Activated T-cell treated with anti-CD3 and anti-CD28 coated beads, Interleukin-2, amount 50 U/mL, for 48 hours (primary cell): ENCODE results near the gene RORC.

Source experiments
- DNase-seq, 2 experiments: peaks; one replicate each; pipeline ENCODE4 v3.0.0-alpha.2; 2020

The RORC gene

DNA sequence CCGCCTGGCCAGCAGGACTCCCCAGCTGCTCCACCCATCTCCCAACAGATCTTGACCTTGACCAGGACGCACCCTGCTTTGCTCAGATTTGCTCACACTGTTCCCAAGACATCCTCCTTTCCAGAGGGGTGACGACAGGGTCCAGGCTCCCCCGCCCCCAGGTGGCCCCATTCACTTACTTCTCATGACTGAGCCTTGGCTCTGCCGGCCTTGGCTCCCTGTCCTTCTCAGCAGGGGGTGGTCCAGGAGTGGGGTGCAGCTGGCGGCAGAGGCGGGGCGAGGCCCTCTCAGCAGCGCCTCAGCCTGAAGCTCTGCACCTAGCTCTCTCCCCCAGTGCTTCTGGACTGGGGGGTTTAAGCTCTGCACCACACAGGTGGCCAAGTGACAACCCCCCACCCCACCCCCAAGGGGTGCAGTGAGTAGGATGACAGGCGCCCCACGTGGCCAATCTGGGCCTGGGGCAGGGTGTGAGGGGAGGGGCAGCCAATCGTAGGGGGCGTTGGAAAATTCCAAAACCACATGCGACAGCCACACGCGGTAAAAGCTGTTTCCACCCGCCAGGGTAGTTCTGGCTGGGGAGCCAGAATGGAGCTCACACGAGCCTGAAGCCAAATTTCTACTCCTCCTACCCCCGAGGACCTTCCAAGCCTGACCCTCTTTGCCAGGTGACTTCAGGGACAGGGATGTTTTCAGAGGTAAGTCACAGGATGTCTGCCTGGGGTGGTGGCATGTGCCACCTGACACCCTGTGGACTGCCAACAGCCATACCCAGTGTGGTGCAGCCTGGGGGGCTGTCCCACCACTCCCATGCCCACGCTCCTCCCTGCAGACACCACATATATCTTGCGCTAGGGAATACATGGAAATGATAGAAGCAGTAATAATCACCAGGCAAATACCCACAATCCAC, 5.6 kb downstream of the RORC start:
- peak in 1 of 2 experiments; percentile 60 for DNase-seq

- DNase-seq: no peak
These were observed 6.4 kb downstream of the RORC start for GRCh38 chr1:151825204-151825603.

DNA sequence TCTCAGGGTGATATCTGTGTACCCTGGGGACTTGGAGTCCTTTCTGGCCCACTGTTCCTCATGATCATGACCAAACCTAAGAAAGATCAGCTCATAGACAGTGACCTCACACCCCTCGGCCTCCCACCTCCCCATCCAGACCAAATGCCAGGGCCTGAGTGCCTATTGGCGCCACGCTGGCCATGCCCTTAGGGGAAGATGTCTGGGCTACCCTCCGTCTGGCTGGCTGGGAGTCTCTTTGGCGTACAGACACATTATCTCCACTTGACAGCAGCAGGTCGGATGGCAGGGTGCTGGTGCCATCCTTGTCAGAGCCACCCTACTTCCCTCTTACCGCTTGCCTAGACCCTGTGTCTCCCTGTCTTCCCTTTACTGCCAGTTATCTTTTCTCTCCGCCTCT, 8.4 kb downstream of the RORC start:
- DNase-seq: no peak

GRCh38 chr1:151822404-151822803, 9.2 kb downstream of the RORC start:
- peak; percentile 76 to 82 for DNase-seq

DNA sequence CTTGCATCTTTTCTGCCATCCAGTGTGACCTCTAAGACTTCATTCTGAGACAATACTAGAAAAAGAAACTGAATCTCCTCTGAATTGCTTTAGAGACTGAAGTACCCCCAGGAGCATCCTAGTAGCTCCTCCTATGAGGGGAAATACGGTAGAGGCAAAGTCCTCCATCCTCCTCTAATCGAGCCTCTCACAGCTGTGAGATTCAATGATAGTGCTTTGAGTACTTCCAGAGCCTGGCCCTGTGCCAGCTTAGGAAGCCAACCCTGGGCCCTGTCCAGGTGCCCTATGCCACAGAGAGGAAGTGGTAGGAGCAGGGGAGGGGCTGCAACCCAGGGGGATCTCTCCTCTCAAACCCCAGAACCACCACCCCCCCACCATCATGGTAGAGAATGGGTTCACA, 10.7 kb downstream of the RORC start:
- DNase-seq: no peak

GRCh38 chr1:151819976-151820623, 11.5 kb downstream of the RORC start:
- peak in 1 of 2 experiments; percentile 63 for DNase-seq

DNA sequence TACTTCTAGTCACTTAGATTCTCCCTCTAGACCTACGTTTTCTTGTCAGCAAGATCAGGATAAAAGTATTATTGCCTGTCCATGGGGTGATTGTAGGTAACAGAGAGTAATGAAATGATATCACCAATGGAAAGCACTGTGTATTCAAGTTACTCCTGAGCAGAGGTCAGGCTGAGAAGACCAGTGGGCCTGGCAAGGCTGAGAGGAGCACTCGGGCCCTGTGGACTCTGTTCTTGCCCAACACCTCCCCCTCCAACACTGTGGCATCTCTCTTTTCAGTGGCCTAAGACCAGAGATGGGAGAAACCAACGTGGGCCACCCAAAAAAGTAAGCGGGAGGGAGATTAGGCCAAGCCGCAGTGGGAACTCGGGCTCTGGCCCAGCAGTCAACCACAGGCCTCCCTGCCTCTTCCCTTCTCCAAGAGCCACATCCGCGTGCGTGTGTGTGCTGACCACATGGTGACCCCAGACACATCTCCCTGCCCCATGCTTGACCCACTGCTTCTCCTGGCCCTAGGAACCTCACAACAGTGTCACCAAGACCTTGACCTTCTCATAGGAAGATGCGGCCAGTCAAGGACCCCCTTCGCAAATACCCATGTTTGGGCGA, 12.3 kb downstream of the RORC start:
- no peak for DNase-seq

DNA sequence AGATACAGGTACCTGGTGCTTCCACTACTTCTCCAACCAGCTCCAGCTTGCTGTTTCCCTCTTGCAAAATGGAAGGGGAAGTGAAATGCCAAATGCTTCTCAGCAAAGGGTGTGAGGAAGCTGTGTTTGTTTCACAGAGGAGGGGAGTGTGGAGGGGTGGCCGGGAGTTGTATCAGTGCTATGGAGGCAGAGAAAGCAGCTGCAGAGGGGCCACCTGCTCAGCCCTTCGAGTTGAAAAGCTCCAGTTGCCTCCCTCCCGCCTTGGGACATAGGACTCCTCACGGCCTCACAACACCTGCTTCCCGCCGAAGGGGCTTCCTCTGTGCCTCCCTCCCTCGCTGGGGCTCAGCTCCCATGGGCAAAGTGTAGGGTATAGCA, 14.3 kb downstream of the RORC start:
- DNase-seq: no peak

DNA sequence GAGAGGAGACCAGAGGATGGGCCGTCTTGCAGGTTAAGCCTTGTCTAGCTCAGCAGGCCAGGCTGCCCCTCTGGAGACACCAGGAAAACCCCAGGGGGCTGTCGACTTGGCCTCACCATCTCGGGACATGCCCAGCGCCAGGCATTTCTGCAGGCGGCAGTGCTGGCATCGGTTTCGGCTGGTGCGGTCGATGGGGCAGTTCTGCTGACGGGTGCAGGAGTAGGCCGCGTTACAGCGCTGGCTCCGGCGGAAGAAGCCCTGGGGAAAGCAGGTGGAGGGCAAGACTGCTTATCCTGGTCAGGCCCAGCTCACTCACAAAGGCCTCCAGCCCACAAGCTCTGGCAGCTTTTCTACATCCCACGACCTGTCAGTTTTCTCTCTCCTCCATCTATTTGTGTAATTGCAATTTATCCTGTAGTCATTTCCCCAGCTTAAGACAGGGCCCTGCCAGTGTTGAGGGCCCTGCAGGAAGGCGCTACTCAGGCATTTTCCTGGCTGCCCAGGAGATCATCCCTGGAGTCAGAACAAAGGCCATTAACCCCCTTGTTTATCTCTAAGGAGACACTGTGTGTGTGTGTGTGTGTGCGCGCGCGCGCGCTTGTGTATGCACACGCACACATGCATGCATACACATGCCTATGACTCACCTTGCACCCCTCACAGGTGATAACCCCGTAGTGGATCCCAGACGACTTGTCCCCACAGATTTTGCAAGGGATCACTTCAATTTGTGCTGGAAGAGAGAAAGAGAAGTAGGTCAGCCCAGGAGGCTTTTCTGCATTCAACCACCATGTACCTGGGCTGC, 14.9 kb downstream of the RORC start:
- DNase-seq: no peak

DNA sequence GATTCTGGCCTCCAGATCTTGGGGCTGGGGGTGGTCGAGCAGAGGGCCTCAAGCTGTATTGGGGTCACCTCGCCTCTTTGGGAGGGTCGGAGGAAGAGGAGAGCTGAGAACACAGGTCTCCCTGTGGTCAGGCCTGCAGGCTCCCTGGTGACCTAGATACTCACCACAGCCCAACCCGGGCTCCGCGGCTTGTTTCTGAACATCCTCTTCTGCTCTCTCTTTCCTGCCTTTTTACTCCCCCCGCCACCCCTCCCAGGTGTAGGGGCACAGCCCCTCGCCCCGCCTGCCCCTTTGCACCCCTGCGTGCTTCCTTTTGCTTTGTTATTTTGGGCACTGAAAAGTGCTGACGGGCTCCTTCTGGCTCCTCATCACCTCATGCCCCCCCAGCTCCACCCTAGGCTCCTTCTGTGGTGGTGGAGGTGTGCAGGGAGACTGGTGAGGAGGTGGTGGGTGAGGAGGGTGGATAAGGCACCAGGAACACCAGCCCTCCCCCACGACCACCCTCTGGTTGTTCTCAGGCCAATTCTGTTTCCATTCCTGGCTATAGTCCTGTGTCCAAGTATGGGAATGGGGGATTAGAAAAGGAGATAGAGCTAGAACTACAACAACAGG, 15.8 kb downstream of the RORC start:
- DNase-seq: no peak

- no peak for DNase-seq
These were observed 16.5 kb downstream of the RORC start for GRCh38 chr1:151814971-151815545.

GRCh38 chr1:151814426-151814825, 17.2 kb downstream of the RORC start:
- no peak for DNase-seq

DNA sequence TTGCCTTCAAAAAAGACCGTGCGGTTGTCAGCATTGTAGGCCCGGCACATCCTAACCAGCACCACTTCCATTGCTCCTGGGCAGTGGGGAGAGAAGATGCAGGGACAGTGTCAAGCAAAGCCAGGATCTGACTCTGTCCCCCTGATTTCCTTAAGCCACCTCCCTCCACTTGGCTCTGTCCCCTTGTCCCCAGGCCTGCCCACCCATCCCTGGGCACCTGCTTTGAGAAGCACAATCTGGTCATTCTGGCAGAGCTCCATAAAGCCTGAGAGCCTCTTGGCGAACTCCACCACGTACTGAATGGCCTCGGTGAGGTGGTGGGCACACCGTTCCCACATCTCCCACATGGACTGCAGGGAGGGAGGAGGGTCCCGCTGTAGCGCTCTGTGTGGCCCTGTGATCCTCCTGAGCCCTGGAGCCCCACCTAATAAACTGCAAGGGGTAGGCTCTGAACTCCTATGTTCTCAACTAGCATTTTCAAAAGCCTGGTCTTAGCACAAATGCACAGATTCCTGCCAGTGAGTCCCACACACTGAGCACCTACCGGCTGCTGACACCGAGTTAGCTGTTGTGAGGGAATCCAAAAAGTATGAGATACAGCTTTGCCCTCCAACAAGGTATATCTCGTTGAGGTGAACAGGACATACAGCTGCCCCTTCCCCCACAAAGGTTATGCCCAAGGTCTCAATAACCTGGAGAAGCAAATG, 18.2 kb downstream of the RORC start:
- no peak for DNase-seq

DNA sequence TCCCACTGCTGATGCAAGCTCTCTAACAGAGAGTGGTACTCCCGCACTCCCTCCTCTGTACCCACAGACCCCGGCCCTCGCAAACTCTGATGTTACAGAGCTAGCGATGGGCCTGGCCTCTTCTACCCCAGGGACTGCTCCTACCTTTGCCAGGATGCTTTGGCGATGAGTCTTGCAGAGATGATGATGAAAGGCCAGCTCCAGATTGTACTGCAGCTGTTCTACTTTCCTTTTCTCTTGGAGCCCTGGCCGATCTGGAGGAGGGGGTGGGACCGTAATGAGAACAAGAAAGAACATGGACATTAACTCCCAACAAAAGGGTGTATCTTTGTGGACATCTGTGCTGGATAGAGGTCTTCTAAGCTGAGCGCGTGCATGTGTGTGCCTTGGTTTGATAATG, 20.4 kb downstream of the RORC start:
- DNase-seq: no peak

GRCh38 chr1:151809985-151810556, 21.5 kb downstream of the RORC start:
- no peak for DNase-seq

GRCh38 chr1:151809290-151809984, 22.2 kb downstream of the RORC start:
- DNase-seq: peak in 1 of 2 experiments; percentile 7

GRCh38 chr1:151807766-151808165, 23.8 kb downstream of the RORC start:
- DNase-seq: no peak

DNA sequence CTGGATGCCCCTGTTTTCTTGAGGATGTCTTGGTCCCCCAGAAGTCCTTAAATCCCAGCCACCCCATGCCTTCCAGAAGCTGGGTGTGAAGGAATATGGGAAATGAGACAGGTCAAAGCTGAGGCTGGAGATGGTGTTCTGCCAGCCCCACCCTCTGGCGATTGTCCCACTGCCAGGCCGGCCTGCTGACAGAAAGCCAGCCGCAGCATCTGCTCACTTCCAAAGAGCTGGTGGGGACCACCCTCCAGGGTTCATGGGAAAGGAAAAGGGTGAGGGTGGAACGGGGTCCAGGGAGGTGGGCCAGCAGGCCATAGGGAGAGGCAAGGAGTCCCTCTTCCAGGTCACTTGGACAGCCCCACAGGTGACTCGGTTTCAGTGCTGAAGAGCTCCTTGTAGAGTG, 24.5 kb downstream of the RORC start:
- no peak for DNase-seq

DNA sequence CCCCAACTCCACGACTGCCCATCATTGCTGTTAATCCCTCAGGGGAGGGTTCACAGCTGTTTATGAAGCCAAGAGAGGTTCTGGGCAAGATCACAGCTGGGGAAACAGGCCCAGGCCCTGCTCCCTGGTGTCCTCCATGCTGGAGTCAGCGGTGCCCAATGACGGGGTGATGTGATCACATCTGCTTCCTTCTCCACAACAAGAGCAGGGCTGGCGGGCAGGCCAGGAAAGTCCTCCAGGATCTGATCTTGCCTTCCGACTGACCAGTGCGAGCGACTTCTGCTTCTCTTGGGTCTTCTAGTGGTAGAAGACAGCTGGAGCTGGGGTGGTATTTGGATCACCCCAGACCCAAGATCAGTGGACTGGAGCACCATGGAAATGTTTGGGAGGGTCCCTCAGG, 25.4 kb downstream of the RORC start:
- peak in 1 of 2 experiments; percentile 11 for DNase-seq

GRCh38 chr1:151805066-151805820, 26.4 kb downstream of the RORC start, which contains the start of gene LINGO4:
Gene LINGO4, minus strand, starts transcription at chr1:151805419. Its CDS starts 2,715 bp downstream, at chr1:151802704.
- no peak for DNase-seq
